Parathyroid adenoma (tissue), 2 donors: Measurements from ENCODE around the gene PPP1R8.
A peak's percentile ranks its signal among the peaks of the same experiment; 100 is the strongest.

ENCODE experiments used
- H2AFZ ChIP-seq: fragments of 300-600 bp; sonication (generic); one replicate; pipeline ENCODE4 v1.7.0; 2017; ENCODE audit warnings: antibody characterized with exemption, mild to moderate bottlenecking
- H3K27ac ChIP-seq: fragments of 300-600 bp; sonication (generic); one replicate; pipeline ENCODE4 v1.7.0; 2017
- H3K27me3 ChIP-seq: fragments of 300-600 bp; sonication (generic); one replicate; pipeline ENCODE4 v1.7.0; 2017; ENCODE audit warnings: low read length; ENCODE audit not compliant: control insufficient read depth, insufficient read depth
- H3K36me3 ChIP-seq: fragments of 300-600 bp; sonication (generic); one replicate; pipeline ENCODE4 v1.7.0; 2017; ENCODE audit warnings: low read length; ENCODE audit not compliant: control insufficient read depth, insufficient read depth
- H3K4me1 ChIP-seq: fragments of 300-600 bp; sonication (generic); one replicate; pipeline ENCODE4 v1.7.0; 2017; ENCODE audit warnings: control low read depth
- H3K4me2 ChIP-seq: fragments of 300-600 bp; sonication (generic); one replicate; pipeline ENCODE4 v1.7.0; 2017; ENCODE audit warnings: low read length
- H3K4me3 ChIP-seq: fragments of 300-600 bp; sonication (generic); one replicate; pipeline ENCODE4 v1.7.0; 2017; ENCODE audit warnings: low read depth, low read length
- H3K79me2 ChIP-seq: fragments of 300-600 bp; sonication (generic); one replicate; pipeline ENCODE4 v1.7.0; 2017; ENCODE audit warnings: control low read depth
- H3K9ac ChIP-seq: fragments of 300-600 bp; sonication (generic); one replicate; pipeline ENCODE4 v1.7.0; 2017; ENCODE audit warnings: mild to moderate bottlenecking
- H3K9me3 ChIP-seq: fragments of 300-600 bp; sonication (generic); one replicate; pipeline ENCODE4 v1.7.0; 2017; ENCODE audit warnings: low read length; ENCODE audit not compliant: control insufficient read depth
- TF ChIP-seq, protein P1 (sequence below): fragments of 300-600 bp; sonication (generic); IDR thresholded peaks from one replicate; pipeline ENCODE4 v1.7.0; 2017; ENCODE audit warnings: antibody characterized with exemption, mild to moderate bottlenecking
- donor health status: primary hyperparathyroidism.

PPP1R8 gene

DNA sequence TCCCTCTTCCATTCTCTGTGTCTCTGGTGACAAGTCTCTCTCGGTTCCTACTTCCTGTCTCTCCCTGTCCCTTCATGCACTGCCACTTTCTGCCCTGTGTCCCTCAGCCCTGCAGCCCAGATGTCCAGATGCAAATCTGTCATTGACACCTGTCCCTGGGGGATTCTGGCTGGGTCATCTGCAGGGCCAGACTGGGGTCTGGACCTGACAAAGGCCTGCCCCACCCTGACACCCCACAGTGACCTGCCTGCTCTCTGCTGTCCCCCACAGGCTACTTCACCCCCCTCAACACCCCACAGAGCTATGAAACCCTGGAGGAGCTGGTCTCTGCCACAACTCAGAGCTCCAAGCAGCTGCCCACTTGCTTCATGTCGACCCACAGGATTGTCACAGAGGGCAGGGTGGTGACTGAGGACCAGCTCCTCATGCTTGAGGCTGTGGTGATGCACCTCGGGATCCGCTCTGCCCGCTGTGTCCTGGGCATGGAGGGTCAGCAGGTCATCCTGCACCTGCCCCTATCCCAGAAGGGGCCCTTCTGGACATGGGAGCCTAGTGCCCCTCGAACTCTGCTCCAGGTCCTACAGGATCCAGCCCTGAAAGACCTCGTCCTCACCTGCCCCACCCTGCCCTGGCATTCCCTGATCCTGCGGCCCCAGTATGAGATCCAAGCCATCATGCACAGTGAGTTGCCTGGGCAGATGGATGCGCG is 48.9 kb downstream of the PPP1R8 start:
- Histone ChIP-seq H3K9ac (no peak overlapping the region), H3K9me3 (no peaks in the 10 kb centered on the region), H3K79me2 (no peaks in the 10 kb centered on the region), H3K4me1 (peaks cover 9% of the 10 kb centered on the region), H2AFZ (no peak overlapping the region), H3K4me3 (no peak overlapping the region), H3K36me3 (no peaks in the 10 kb centered on the region), H3K27me3 (no peaks in the 10 kb centered on the region), H3K4me2 (no peak overlapping the region), H3K27ac (no peak overlapping the region)
- TF ChIP-seq, protein P1, sequence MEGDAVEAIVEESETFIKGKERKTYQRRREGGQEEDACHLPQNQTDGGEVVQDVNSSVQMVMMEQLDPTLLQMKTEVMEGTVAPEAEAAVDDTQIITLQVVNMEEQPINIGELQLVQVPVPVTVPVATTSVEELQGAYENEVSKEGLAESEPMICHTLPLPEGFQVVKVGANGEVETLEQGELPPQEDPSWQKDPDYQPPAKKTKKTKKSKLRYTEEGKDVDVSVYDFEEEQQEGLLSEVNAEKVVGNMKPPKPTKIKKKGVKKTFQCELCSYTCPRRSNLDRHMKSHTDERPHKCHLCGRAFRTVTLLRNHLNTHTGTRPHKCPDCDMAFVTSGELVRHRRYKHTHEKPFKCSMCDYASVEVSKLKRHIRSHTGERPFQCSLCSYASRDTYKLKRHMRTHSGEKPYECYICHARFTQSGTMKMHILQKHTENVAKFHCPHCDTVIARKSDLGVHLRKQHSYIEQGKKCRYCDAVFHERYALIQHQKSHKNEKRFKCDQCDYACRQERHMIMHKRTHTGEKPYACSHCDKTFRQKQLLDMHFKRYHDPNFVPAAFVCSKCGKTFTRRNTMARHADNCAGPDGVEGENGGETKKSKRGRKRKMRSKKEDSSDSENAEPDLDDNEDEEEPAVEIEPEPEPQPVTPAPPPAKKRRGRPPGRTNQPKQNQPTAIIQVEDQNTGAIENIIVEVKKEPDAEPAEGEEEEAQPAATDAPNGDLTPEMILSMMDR: no peak

DNA sequence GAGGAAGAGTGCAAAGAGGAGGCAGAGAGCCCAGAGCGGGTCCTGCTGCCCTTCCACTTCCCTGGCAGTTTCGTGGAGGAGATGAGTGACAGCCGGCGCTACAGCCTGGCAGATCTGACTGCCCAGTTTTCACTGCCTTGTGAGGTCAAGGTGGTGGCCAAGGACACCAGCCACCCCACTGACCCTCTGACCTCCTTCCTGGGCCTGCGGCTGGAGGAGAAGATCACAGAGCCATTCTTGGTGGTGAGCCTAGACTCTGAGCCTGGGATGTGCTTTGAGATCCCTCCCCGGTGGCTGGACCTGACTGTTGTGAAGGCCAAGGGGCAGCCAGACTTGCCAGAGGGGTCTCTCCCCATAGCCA is 51.9 kb downstream of the PPP1R8 start:
- Histone ChIP-seq H3K79me2 (no peaks in the 10 kb centered on the region), H3K4me1 (peaks cover 9% of the 10 kb centered on the region), H3K9ac (no peak overlapping the region), H3K27me3 (no peaks in the 10 kb centered on the region), H3K36me3 (no peaks in the 10 kb centered on the region), H3K4me2 (no peak overlapping the region), H3K4me3 (no peak overlapping the region), H2AFZ (no peak overlapping the region), H3K9me3 (no peaks in the 10 kb centered on the region), H3K27ac (no peak overlapping the region)
- TF ChIP-seq, protein P1: no peak

DNA sequence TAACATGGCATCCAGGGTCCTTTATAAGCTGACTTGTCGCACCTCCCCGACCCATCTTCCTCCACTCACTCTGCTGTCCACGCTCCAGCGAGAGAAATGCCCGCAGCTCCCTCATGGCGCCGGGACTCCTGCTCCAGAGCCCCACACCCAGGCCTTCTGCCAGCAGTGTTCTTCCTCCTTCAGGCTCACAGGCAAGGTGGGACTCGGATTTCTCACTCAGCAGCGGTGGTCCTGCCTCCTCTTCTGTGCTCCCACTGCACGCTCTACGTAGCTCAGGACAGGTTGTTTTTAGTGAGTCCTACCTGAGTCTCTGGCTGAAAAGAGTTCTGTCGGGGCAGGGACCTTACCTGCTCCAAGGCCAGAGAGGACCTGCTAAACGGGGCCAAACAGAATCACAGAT is 53.0 kb downstream of the PPP1R8 start:
- no peaks in the 10 kb centered on the region for H3K9me3 ChIP-seq
- peak overlapping the region; percentile 70 for H3K27ac ChIP-seq
- H3K4me3 ChIP-seq: no peak overlapping the region
- no peaks in the 10 kb centered on the region for H3K27me3 ChIP-seq
- H3K4me2 ChIP-seq: no peak overlapping the region
- H3K36me3 ChIP-seq: no peaks in the 10 kb centered on the region
- TF ChIP-seq, protein P1: no peak
- H2AFZ ChIP-seq: peak overlapping the region; percentile 86
- peaks cover 9% of the 10 kb centered on the region for H3K4me1 ChIP-seq
- H3K9ac ChIP-seq: no peak overlapping the region
- no peaks in the 10 kb centered on the region for H3K79me2 ChIP-seq

DNA sequence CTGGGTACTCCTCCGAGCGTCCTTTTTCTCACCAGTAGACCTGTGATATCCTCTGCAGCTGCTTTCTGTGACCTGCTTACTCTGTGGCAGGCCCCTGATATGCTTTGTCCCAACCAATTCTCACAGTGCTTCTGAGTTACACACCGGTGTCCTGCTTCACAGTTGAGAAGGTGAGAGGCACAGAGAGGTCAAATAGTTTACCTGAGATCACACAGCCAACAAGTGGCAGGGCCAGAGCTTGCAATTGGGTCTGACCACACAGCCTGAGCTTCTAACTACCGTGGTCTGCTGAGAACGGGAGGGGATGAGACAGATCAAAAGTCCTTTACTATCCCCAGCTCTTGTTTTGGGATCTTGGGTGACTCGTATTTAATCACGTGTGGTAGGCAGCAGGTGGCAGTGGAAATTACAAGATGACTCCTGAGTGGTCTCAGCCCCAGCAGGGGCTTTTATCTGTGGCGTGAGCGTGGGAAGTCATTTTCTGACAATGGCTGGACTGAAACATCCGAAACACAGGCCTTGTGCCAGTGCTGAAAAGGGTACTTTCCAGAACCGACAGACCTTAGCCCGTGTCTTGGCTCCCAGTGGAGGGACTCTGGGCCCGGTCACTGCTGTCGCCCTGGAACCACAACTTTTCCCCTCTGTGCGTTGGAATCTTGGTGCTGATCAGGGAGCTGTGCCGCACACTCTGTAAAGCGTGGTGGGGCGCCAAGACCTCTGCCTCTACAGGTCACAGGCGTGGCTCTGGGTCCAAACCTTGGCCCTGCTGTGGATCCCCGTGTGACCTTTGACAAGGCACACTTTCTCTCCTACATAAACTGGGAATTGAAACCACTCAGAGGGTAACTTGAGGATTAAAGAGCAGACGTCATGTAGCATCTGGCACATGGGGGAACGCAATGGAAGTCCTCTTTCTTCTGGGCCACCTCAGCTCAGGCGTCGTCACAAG is 53.7 kb downstream of the PPP1R8 start:
- H2AFZ ChIP-seq: peak overlapping the region; percentile 86
- H3K4me1 ChIP-seq: peaks cover 9% of the 10 kb centered on the region
- H3K4me3 ChIP-seq: no peak overlapping the region
- no peak overlapping the region for H3K4me2 ChIP-seq
- no peaks in the 10 kb centered on the region for H3K79me2 ChIP-seq
- no peaks in the 10 kb centered on the region for H3K9me3 ChIP-seq
- peak overlapping the region; percentile 70 for H3K27ac ChIP-seq
- TF ChIP-seq, protein P1: no peak
- H3K9ac ChIP-seq: no peak overlapping the region
- no peaks in the 10 kb centered on the region for H3K27me3 ChIP-seq
- no peaks in the 10 kb centered on the region for H3K36me3 ChIP-seq
